Measurements from ENCODE around the gene EFCAB7. TPM values are rescaled to one million over a fixed set of nuclear protein-coding genes. Genes with fewer than 3 reads are reported as not detected.
A peak's percentile ranks its signal among the peaks of the same experiment; 100 is the strongest.

EFCAB7 gene
- polyA plus RNA-seq, 1 donor (not counting 4 experiments of a cell fraction or from before 2014, with no cell fraction given), result 4.9 TPM

GRCh38 chr1:63498106-63498505 lies 25.2 kb upstream of the EFCAB7 start:
- no peak for TF ChIP-seq EZH2 (IDR thresholded peaks at IDR 0.05; ENCODE audit: low read length)
- TF ChIP-seq CTCF (optimal IDR thresholded peaks at IDR 0.05 in 1 of 3, IDR thresholded peaks at IDR 0.05 in 1 of 3, conservative IDR thresholded peaks at IDR 0.05 in 1 of 3; ENCODE audit: extremely low read depth in 1 of 3, insufficient read depth in 2 of 3, low read length in 3 of 3), result no peak
- dilution Hi-C loops (cut with MboI; ENCODE audit: extremely low pct_ligation_motif_present, low sequenced_read_pairs), result no loop called here
- DNase-seq (ENCODE audit: low read depth, low spot score), result no peak

DNA sequence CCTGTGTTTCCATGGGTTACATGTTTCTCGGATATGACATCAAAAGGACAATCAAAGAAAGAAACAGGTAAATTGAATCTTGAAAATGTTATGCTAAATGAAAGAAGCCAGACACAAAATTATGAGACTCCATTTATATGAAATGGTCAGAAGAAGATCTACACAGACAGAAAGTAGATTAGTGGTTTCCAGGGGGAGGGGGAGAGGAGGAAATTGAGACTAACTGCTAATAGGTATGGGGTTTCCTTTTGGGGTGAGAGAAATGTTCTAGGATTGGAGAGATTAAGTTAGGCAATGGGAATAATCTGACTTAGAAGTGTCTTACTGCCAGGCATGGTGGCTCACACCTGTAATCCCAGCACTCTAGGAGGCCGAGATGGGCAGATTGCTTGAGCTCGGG lies 22.1 kb upstream of the EFCAB7 start:
- Histone ChIP-seq H3K9me3 (ENCODE audit: control insufficient read depth, low read depth, low read length) (no peaks in the 10 kb centered on the region), H4K20me1 (ENCODE audit: control insufficient read depth, extremely low read depth, insufficient read depth, low read length) (no peaks in the 10 kb centered on the region), H3K79me2 (ENCODE audit: control insufficient read depth, insufficient read depth, low read length) (no peaks in the 10 kb centered on the region), H3K9me1 (ENCODE audit: control insufficient read depth, extremely low read depth, insufficient read depth, low read length) (no peaks in the 10 kb centered on the region), H3K4me1 (ENCODE audit: control insufficient read depth, extremely low read depth, insufficient read depth, low read length) (peaks cover 9% of the 10 kb centered on the region), H3K4me3 (ENCODE audit: control insufficient read depth in 2 of 3, extremely low read depth in 1 of 3, insufficient read depth in 2 of 3, low read depth in 1 of 3, low read length in 3 of 3) (no peak overlapping the region), H3K9ac (ENCODE audit: control insufficient read depth, extremely low read depth, insufficient read depth, low read length) (no peak overlapping the region), H2AFZ (ENCODE audit: control insufficient read depth, low read length) (no peak overlapping the region), H3K27me3 (ENCODE audit: control insufficient read depth, extremely low read depth, insufficient read depth, low read length) (no peaks in the 10 kb centered on the region), H3K36me3 (ENCODE audit: control insufficient read depth in 2 of 2, extremely low read depth in 1 of 2, insufficient read depth in 2 of 2, low read length in 2 of 2) (peaks cover 0 to under 1% of the 10 kb centered on the region in 2 experiments), H3K4me2 (ENCODE audit: control insufficient read depth, extremely low read depth, insufficient read depth, low read depth, low read length) (no peak overlapping the region), H3K27ac (ENCODE audit: control insufficient read depth, insufficient read depth, low read length) (no peak overlapping the region)
- no peak for FAIRE-seq
- dilution Hi-C loops (cut with MboI; ENCODE audit: extremely low pct_ligation_motif_present, low sequenced_read_pairs), result no loop called here
- no peak for DNase-seq (ENCODE audit: low read depth, low spot score)
- TF ChIP-seq CTCF (optimal IDR thresholded peaks at IDR 0.05 in 1 of 3, IDR thresholded peaks at IDR 0.05 in 1 of 3, conservative IDR thresholded peaks at IDR 0.05 in 1 of 3; ENCODE audit: extremely low read depth in 1 of 3, insufficient read depth in 2 of 3, low read length in 3 of 3), result no peak

More at GRCh38 chr1:63498106-63498505, 25.2 kb upstream of the EFCAB7 start:
- no peak for FAIRE-seq
- Histone ChIP-seq H3K4me1 (ENCODE audit: control insufficient read depth, extremely low read depth, insufficient read depth, low read length) (peaks cover 9% of the 10 kb centered on the region), H3K36me3 (ENCODE audit: control insufficient read depth in 2 of 2, extremely low read depth in 1 of 2, insufficient read depth in 2 of 2, low read length in 2 of 2) (no peaks in the 10 kb centered on the region), H3K4me3 (ENCODE audit: control insufficient read depth in 2 of 3, extremely low read depth in 1 of 3, insufficient read depth in 2 of 3, low read depth in 1 of 3, low read length in 3 of 3) (no peak overlapping the region), H4K20me1 (ENCODE audit: control insufficient read depth, extremely low read depth, insufficient read depth, low read length) (no peaks in the 10 kb centered on the region), H3K4me2 (ENCODE audit: control insufficient read depth, extremely low read depth, insufficient read depth, low read depth, low read length) (peak overlapping the region; percentile 8), H3K9me1 (ENCODE audit: control insufficient read depth, extremely low read depth, insufficient read depth, low read length) (no peaks in the 10 kb centered on the region), H3K27ac (ENCODE audit: control insufficient read depth, insufficient read depth, low read length) (no peak overlapping the region), H3K9me3 (ENCODE audit: control insufficient read depth, low read depth, low read length) (no peaks in the 10 kb centered on the region), H3K79me2 (ENCODE audit: control insufficient read depth, insufficient read depth, low read length) (no peaks in the 10 kb centered on the region), H3K9ac (ENCODE audit: control insufficient read depth, extremely low read depth, insufficient read depth, low read length) (no peak overlapping the region), H2AFZ (ENCODE audit: control insufficient read depth, low read length) (no peak overlapping the region), H3K27me3 (ENCODE audit: control insufficient read depth, extremely low read depth, insufficient read depth, low read length) (no peaks in the 10 kb centered on the region)
